Measurements from ENCODE around the gene ZGRF1.
"Not testable (repeated sequence)": the region's sequence is repeated elsewhere in the genome, so short reads cannot be mapped to it uniquely, and the experiment has no call there.

ZGRF1 gene

GRCh38 chr4:112515198-112516065 lies 121.3 kb downstream of the ZGRF1 start:
- no peak for DNase-seq (ENCODE audit: low spot score)

GRCh38 chr4:112514647-112515197 lies 122.0 kb downstream of the ZGRF1 start:
- DNase-seq (ENCODE audit: low spot score), result no peak

DNA sequence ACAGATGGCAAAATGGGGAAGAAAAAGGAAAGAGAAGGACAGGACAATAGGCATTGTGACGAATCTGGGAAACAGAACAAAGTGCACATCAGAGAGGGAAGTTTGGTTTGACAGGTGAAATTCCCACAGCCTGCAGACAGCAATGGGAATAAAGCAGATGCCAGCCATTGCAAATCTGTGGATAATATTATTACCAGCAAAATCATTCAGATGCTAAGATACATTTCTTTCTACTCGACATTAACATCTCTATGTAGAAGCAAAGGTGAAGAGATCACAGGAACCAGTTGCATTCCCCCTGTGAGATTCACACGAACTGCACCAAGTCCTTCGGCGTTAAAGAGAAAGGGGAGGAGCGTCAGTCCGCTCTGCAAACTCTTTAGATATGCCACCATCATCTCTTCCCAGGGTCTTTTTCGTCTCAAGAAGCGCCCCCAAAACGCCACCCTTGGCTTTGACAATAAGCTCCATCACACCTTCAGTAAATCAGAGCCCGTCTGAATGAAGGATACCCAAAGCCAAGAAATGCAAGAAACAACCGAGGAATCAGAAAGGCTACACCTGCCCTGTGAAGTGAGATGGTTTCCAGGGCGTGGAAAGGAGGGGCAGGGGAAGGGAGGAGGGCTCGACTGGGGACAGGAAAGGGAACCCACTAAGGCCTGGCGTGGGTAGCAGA lies 122.6 kb downstream of the ZGRF1 start:
- no peak for DNase-seq (ENCODE audit: low spot score)

DNA sequence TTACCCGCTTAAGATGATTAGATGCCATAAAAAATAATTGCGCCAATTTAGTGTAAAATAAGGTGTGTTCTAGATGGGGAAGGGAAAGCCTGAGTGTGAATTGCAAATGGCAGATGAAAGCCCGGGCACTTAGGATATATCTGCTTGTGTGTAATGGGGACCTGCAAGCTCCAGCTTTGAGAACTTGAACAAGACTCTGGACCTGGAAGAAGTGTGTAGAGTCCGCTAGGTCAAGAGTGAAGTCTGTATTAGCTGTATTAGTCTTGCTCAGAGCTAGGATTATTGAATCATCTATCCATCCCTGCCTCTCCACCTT lies 124.9 kb downstream of the ZGRF1 start:
- no peak for DNase-seq (ENCODE audit: low spot score)

GRCh38 chr4:112511093-112511802 lies 125.5 kb downstream of the ZGRF1 start:
- DNase-seq (ENCODE audit: low spot score), result no peak

GRCh38 chr4:112510291-112511092 lies 126.2 kb downstream of the ZGRF1 start:
- DNase-seq (ENCODE audit: low spot score), result no peak

DNA sequence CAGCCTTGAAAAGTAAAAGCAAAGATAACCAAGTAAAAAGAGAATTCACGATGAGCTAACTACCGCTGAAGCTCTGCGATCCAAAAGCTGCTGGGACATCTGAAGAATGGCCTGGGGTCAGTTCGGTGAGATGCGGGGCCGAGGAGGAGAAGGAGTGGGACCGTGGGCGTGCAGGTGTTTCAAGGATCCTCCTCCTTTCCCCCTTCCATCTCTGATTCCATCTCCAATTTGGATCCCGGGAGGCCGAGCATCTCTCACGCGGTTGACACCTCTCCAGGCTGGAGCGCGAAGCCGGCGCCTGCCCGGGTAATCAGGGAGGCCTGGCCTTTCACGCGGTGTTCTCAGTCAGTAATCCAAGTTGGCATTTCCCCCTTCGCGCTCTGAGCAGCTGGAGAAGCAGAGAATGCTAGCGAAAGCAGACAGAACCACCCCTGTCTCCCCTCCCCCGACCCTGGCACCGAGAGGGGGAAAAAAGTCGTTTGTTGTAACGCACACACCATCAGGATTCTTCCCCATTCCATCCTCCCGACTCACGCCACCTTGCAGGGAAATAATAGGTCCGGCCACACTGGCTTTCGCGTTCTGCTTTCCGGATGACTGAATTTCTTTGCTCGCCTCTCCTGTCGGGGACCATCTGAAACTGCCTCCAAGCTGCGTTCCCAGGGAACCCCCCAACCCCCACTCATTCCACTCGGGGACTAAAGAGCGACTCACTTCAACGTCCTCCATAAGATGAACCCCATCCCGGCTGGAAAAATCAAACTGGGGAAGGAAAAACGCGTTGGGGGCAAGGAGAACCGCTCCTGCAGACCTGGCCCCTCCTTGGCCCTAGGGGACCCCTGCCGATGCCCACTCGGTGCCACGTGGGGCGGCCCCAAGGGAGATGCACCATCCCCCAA lies 127.2 kb downstream of the ZGRF1 start:
- DNase-seq (ENCODE audit: low spot score), result no peak

DNA sequence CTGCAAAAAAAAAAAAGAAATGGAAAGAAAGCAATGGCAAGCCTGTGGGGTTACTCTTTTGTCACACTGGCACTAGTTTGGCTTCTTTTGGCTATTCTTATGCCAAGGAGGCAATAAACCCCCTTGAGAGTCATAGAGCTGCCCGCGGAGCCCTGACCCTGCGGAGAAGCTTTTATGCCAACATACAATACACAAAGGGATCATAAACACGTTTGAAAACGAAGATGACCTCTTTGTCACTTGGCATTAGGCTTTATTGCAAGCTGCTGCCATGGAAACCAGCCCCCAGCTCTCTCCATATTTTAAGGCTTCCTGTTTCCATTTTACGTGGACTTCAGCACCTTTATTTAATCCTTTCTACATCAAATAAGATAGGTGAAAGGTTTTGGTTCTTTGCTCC lies 128.4 kb downstream of the ZGRF1 start:
- no peak for DNase-seq (ENCODE audit: low spot score)

DNA sequence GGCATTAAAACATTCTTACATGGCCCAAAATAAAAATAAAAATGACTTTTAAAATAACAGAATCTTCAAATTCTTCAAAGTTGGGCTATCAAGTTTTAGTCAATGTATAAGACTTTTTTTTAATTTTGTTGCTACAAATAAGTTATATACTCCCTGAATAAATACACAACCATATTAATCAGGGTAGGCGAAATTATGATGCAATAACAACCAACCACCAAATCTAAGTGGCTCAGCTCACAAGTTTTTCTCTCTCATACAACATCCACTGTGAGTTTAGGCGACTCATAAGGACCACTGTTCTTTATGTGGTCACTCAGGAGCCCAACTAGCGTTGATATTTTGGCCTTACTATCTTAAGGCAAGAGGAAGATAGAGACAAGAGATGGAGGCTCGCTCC lies 131.9 kb downstream of the ZGRF1 start:
- no peak for DNase-seq (ENCODE audit: low spot score)

DNA sequence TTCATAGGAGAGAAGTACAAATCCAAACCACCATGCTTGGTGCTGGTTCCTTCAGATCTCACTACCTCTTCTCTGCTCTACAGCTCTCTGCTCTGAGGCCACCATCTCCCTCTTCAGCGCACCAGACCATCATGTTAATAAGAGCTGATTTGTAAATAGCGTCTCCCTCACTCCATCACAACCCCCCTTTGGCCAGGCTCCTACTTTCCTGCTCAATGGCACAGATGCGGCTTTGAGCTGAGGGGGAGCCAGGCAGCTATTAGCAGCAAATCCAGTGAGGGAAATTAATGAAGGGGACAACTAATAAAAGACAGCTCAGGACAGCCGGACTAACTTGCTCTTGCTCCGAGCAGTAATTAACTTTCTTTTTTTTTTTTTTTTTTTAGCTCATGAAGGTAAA lies 133.8 kb downstream of the ZGRF1 start:
- DNase-seq (ENCODE audit: low spot score), result no peak

DNA sequence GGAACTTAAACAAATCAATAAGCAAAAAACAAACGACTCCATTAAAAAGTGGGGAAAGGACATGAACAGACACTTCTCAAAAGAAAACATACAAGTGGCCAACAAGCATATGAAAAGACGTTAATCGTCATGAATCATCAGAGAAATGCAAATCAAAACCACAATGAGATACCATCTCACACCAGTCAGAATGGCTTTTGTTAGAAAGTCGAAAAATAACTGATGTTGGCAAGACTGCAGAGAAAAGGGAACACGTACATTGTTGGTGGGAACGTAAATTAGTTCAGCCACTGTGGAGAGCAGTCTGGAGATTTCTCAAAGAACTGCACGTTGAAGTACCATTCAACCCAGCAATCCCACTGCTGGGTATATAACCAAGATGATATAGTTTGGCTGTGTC lies 144.4 kb downstream of the ZGRF1 start:
- no peak for DNase-seq (ENCODE audit: low spot score)

- not testable (repeated sequence) for DNase-seq (ENCODE audit: low spot score)
These were observed 145.9 kb downstream of the ZGRF1 start for GRCh38 chr4:112490808-112491207.

All from putamen (tissue), 1 donor.